ENCODE results near the gene SERPINB1.
"Not testable (repeated sequence)": the region's sequence is repeated elsewhere in the genome, so short reads cannot be mapped to it uniquely, and the experiment has no call there.

SERPINB1 gene

GRCh38 chr6:2810092-2810671 is 31.5 kb downstream of the SERPINB1 start:
- no peak for DNase-seq

- DNase-seq = no peak
Observed at GRCh38 chr6:2809015-2809414, 32.6 kb downstream of the SERPINB1 start.

- DNase-seq = no peak
Observed at GRCh38 chr6:2807342-2808090, 34.1 kb downstream of the SERPINB1 start.

- DNase-seq = no peak
Observed at GRCh38 chr6:2806644-2807043, 35.0 kb downstream of the SERPINB1 start.

- DNase-seq = no peak
Observed at GRCh38 chr6:2805031-2805430, 36.6 kb downstream of the SERPINB1 start.

GRCh38 chr6:2804516-2804915 is 37.1 kb downstream of the SERPINB1 start:
- no peak for DNase-seq

- no peak for DNase-seq
Observed at GRCh38 chr6:2803731-2804429, 37.8 kb downstream of the SERPINB1 start.

DNA sequence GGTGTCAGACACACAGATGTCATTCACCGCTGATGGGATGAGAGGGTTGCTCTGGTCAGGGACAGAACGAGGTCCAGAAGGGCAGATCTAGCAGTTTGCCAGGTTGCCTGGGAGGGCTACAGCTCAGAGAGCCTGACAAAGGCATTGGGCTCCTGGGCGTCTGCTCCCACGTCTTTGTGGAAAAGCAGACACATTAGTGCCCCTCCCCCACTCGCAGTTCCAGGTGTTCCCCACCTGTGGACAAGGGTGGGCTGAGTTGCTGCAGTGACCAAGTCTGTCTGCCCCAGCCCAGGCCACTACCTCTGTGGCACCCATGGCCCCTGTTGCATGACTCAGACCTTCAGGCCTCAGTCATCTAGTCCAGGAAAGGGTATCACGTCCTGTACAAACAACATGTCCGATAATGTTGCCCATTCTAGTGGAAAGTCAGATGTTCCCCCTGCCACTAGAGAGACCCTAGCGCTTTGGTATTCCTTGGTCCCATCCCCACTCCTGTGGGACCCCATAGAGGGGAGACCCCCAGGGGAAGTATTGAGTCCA is 39.1 kb downstream of the SERPINB1 start:
- no peak for DNase-seq

DNA sequence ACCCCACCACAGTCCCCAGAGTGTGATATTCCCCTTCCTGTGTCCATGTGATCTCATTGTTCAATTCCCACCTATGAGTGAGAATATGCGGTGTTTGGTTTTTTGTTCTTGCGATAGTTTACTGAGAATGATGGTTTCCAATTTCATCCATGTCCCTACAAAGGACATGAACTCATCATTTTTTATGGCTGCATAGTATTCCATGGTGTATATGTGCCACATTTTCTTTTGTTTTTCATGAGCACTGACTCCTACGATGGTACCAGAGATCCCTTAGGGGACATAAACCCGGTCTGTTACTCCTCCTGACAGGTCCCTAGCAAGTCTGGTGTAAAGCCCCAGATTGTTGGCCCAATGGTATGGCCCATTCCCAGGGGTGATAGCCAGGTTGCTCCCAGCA is 40.0 kb downstream of the SERPINB1 start:
- not testable (repeated sequence) for DNase-seq

DNA sequence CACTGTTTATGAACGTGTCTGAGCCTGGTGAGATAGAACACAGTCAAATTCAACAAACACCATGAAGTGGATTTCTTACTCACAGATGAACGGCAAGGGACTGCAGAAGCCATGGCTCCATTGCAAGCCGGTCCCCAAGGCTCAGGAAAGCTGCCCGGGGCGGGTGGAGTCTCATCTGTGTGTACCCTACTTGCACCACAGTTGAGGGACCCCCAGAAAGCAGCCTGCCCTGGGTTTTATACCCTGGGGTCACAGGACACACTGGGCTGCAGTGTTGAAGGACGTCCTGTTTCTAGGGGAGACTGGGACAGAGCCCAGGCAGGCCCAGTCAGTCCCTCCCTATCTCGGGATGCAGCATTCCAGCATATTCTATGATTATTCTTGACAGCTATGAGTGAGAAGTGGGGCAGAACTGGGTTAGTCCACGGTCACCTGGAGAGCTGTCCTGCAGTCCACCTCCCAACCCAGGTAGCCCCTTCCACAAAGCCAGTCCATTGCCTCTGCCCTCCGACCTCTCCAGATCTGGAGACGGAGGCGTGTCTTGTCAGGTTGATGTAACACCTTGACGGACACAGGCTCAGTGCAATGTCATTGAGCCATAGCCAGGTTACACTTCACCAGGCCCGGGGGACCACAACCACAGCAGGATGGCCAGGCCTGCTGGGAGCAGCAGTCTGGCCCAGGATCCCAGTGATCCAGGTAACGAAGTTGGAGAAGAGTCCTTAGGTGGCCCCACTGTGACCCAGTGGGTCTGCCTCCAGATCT is 40.9 kb downstream of the SERPINB1 start:
- DNase-seq = no peak

DNA sequence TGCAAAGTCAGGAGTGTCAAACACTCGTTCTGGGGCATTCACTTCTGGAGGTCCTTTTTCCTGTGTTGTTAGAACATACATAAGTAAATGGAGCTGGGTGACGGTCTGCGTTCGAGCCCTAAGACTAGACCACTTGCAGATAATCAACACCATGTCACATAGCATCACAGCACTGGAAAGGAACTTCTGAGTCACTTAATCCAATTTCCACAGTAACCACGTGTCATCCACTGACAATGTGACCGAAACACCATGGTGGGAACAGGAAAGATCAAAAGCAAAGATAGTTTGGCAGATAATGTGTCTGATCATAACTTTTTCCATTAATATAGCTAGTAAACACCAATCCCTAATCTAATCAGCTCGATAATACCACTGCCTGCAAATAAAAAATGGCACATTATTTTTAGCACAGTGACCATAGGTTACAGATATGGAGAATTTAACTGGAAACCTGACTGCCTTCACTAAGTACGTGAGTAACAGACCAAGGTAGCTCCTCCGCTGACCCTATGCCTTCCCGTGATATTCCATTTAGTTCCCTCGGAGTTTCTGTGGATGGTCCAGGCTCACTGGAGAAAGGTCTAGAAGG is 41.6 kb downstream of the SERPINB1 start:
- no peak for DNase-seq

- DNase-seq = no peak
Observed at GRCh38 chr6:2798586-2799134, 43.0 kb downstream of the SERPINB1 start.

DNA sequence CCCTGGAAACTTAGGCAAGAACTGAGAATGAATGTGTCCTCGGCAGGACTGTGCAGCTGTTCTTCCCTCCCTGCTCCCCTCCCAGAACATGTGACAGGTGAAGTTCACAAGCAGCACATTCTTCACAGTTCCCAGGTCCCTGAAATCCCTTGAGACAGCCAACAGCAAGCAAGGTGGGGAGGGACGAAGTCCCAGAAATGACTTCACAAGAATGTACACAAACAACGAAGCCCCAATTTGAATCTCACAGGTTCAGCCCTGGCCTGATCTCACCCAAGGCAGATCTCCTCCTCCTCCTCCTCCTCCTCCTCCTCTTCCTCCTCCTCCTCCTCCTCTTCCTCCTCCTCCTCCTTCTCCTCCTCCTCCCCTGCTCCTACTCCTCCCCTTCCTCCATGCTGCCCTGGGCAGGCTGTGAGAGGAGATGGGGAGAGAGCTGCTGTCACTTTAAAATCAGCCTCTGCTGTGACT is 44.1 kb downstream of the SERPINB1 start:
- DNase-seq = no peak

GRCh38 chr6:2796861-2797260 is 44.8 kb downstream of the SERPINB1 start:
- DNase-seq = no peak

GRCh38 chr6:2795956-2796355 is 45.7 kb downstream of the SERPINB1 start:
- DNase-seq = no peak

DNA sequence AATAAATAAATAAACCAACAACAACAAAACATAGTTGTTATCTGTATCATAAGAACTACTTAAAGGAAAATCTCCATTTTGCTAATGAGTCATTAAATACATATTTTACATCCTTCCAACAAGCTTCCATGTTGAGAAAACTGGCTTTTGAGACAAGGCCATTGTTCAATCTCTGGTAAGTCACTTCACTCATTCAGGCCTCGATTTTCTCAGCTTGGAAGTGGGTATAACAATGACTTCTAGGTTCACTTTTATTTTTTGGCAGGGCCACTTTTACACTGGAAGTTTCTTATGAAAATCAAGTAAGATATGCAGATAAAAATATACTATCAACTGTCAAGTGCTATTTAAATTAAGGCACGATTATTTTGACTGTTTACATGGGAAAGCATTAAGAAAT is 46.5 kb downstream of the SERPINB1 start:
- no peak for DNase-seq

GRCh38 chr6:2794171-2794730 is 47.4 kb downstream of the SERPINB1 start:
- no peak for DNase-seq

- DNase-seq = no peak
Observed at GRCh38 chr6:2793534-2794151, 48.0 kb downstream of the SERPINB1 start.

- DNase-seq = no peak
Observed at GRCh38 chr6:2792330-2793110, 49.1 kb downstream of the SERPINB1 start.

DNA sequence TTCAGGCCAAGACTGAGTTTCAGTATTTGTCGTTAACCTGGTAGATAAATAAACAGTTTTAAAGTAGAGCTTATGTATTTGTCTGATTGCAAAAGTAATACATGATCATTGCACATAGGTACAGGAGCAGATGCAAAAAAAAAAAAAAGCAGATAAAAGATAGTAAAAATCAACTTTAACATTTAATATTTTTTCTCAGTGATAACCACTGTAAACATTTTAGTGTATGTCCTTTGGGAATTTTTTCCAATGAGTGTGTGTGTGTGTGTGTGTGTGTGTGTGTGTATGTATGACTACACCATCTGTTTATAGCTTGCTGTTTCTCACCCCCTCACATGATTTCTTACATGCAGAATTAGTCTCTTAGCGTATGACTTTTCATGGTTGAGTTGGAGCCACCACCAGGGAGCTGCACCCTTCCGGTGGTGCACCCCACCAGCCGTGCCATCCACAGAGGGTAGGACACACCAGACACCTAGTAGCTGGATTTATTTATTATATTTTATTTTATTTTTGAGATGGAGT is 50.2 kb downstream of the SERPINB1 start:
- no peak for DNase-seq

All from activated T-cell treated with anti-CD3 and anti-CD28 coated beads, Interleukin-2, amount 50 U/mL, for 1 hour (primary cell).